Measurements from ENCODE around the gene IVNS1ABP. TPM values are rescaled to one million over a fixed set of nuclear protein-coding genes. Genes with fewer than 3 reads are reported as not detected.
"Not testable (repeated sequence)": the region's sequence is repeated elsewhere in the genome, so short reads cannot be mapped to it uniquely, and the experiment has no call there.

Gene IVNS1ABP
- total and polyA plus RNA-seq, 2 of the 13 experiments (the other 11 are each of a cell fraction or from before 2014, with no cell fraction given), result 49.1 to 51.7 TPM

DNA sequence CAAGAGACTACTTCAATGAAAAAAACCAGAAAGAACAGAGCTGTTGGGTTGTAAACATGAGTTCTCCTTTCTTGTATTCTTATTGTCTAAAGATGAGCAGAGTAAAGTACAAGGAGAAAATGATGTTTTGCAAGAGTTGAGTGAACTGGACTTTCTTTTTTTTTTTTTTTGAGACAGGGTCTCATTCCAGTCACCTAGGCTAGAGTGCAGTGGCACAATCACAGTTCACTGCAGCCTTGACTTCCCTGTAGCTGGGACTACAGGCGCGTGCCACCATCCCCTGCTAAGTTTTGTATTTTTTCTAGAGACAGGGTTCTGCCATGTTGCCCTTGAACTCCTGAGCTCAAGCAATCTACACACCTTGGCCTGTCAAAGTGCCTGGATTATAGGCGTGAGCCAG lies 7.1 kb upstream of the IVNS1ABP start (continued):
- TF ChIP-seq ZZZ3 (CRISPR knock-in tag; IDR thresholded peaks at IDR 0.05; ENCODE audit: borderline replicate concordance), result no peak
- TF ChIP-seq, protein P1, sequence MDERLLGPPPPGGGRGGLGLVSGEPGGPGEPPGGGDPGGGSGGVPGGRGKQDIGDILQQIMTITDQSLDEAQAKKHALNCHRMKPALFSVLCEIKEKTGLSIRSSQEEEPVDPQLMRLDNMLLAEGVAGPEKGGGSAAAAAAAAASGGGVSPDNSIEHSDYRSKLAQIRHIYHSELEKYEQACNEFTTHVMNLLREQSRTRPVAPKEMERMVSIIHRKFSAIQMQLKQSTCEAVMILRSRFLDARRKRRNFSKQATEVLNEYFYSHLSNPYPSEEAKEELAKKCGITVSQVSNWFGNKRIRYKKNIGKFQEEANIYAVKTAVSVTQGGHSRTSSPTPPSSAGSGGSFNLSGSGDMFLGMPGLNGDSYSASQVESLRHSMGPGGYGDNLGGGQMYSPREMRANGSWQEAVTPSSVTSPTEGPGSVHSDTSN (CRISPR knock-in tag; IDR thresholded peaks at IDR 0.05), result no peak
- no peak for TF ChIP-seq ZNF720 (CRISPR knock-in tag; IDR thresholded peaks at IDR 0.05)

DNA sequence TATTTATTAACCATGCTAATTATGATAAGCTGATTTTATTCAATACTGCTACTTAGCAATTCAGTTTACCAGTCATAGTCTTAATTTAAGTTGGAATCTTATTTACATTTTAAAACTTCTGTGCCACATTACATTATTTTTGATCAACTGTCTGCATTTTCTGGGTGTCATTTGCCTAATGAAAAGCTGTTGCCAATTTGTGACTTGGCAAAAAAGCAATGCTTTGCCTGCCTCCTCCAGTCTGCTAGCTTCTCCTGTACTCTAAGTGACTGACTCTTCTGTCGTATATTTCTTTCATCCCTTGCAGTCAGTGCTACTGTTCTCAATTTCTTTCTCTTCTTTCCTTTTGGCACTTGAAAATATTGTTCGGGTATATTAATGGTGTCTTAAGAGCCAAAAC lies 5.6 kb upstream of the IVNS1ABP start:
- ATAC-seq, result no peak
- Histone ChIP-seq H4K20me1 (ENCODE audit: insufficient read depth, low read length) (no peaks in the 10 kb centered on the region), H3K4me2 (ENCODE audit: low read depth, low read length) (no peak overlapping the region), H3K36me3 (replicated peaks in 1 of 2; ENCODE audit: control insufficient read depth in 1 of 2, insufficient read depth in 2 of 2, low read length in 2 of 2) (no peaks in the 10 kb centered on the region), H3K4me3 (replicated peaks in 1 of 3; ENCODE audit: insufficient read depth in 1 of 3, low read depth in 2 of 3, low read length in 3 of 3) (no peak overlapping the region), H3K27ac (ENCODE audit: extremely low read length, insufficient read depth, low read length) (no peak overlapping the region), H3K79me2 (ENCODE audit: insufficient read depth, low read length) (peaks cover 2% of the 10 kb centered on the region), H2AFZ (ENCODE audit: low read length) (no peak overlapping the region), H3K27me3 (ENCODE audit: control insufficient read depth in 1 of 2, insufficient read depth in 2 of 2, low read length in 2 of 2) (no peaks in the 10 kb centered on the region), H3K9ac (ENCODE audit: insufficient read depth, low read depth, low read length) (no peak overlapping the region), H3K4me1 (ENCODE audit: insufficient read depth, low read length) (peaks cover 45% of the 10 kb centered on the region), H3K9me3 (ENCODE audit: low read length) (no peaks in the 10 kb centered on the region)
- TF ChIP-seq RXRA (CRISPR knock-in tag; IDR thresholded peaks at IDR 0.05) (no peak), ZFP62 (CRISPR knock-in tag; IDR thresholded peaks at IDR 0.05) (no peak), ARID2 (CRISPR knock-in tag; IDR thresholded peaks at IDR 0.05; ENCODE audit: borderline replicate concordance) (no peak), RFXANK (CRISPR knock-in tag; IDR thresholded peaks at IDR 0.05) (no peak)
- TF ChIP-seq, protein P2, sequence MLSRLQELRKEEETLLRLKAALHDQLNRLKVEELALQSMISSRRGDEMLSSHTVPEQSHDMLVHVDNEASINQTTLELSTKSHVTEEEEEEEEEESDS (CRISPR knock-in tag; IDR thresholded peaks at IDR 0.05; ENCODE audit: borderline replicate concordance), result no peak
- intact Hi-C loops (cut with micrococcal nuclease; ENCODE audit: unreplicated experiment), result no loop called here
- POLR2A ChIA-PET, result no interaction called here
- no TSS peak for BruUV-seq (replicated peaks)
- FAIRE-seq, result no peak
- WGBS (ENCODE audit: low lambda C conversion rate), result 93% methylated on average over 2 of the region's 2 CpGs
- CTCF ChIA-PET (ENCODE audit: low intra/inter-chr PET ratio, low total read pairs), result no interaction called here
- in situ Hi-C loops (cut with HindIII; ENCODE audit: extremely low pct_ligation_motif_present, low pct_unique_long_range_greater_than_20kb), result no loop called here
- DNase-seq (ENCODE audit: low spot score), result no peak

DNA sequence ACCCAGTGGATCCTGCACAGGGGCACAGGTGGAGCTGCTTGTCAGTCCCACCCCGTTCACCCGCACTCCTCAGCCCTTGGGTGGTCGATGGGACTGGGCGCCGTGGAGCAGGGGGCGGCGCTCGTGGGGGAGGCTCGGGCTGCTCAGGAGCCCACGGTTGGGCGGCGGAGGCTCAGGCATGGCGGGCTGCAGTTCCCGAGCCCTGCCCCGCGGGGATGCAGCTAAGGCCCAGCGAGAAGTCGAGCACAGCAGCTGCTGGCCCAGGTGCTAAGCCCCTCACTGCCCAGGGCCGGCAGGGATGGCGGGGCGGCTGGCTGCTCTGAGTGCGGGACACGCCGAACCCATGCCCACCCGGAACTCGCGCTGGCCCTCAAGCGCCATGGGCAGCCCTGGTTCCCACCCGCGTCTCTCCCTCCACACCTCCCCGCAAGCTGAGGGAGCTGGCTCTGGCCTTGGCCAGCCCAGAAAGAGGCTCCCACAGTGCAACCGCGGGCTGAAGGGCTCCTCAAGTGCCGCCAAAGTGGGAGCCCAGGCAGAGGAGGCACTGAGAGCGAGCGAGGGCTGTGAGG lies 4.7 kb upstream of the IVNS1ABP start:
- H3K36me3 ChIP-seq (replicated peaks in 1 of 2; ENCODE audit: control insufficient read depth in 1 of 2, insufficient read depth in 2 of 2, low read length in 2 of 2); FAIRE-seq; H3K79me2 ChIP-seq (ENCODE audit: insufficient read depth, low read length); intact Hi-C loops (cut with micrococcal nuclease; ENCODE audit: unreplicated experiment); DNase-seq (ENCODE audit: low spot score); H3K9ac ChIP-seq (ENCODE audit: insufficient read depth, low read depth, low read length); H4K20me1 ChIP-seq (ENCODE audit: insufficient read depth, low read length); CTCF ChIA-PET (ENCODE audit: low intra/inter-chr PET ratio, low total read pairs); H3K4me3 ChIP-seq (replicated peaks in 1 of 3; ENCODE audit: insufficient read depth in 1 of 3, low read depth in 2 of 3, low read length in 3 of 3); ATAC-seq; BruUV-seq (replicated peaks); H2AFZ ChIP-seq (ENCODE audit: low read length); H3K4me2 ChIP-seq (ENCODE audit: low read depth, low read length); POLR2A ChIA-PET; H3K9me3 ChIP-seq (ENCODE audit: low read length); in situ Hi-C loops (cut with HindIII; ENCODE audit: extremely low pct_ligation_motif_present, low pct_unique_long_range_greater_than_20kb); H3K27ac ChIP-seq (ENCODE audit: extremely low read length, insufficient read depth, low read length); H3K27me3 ChIP-seq (ENCODE audit: control insufficient read depth in 1 of 2, insufficient read depth in 2 of 2, low read length in 2 of 2): not testable (repeated sequence)
- H3K4me1 ChIP-seq (ENCODE audit: insufficient read depth, low read length), result peaks cover 42% of the 10 kb centered on the region
- WGBS (ENCODE audit: low lambda C conversion rate), result 98% methylated on average over 18 of the region's 36 CpGs

Measured in HepG2 (cell line).